Endothelial cell of umbilical vein (primary cell): ENCODE measurements around the gene ZEB1. TPM values are rescaled to one million over a fixed set of nuclear protein-coding genes. Genes with fewer than 3 reads are reported as not detected.

Source experiments
- BruUV-seq: library from RNA; stranded (reverse); fragments of 400-500 nt; replicated peaks from 2 replicates; lab custom pipeline; 2021; lab: Mats Ljungman, UMichigan
- CTCF ChIA-PET: fragments of 300-600, 350-600 bp; sonication (Branson Sonifier 250); formaldehyde crosslinking; loops from one replicate; lab custom pipeline; 2021; ENCODE audit warnings: antibody characterized with exemption, inconsistent platforms; lab: Charles Lee
- POLR2A ChIA-PET: fragments of 300-600, 350-600 bp; sonication (Branson Sonifier 250); formaldehyde crosslinking; loops from one replicate; lab custom pipeline; 2021; ENCODE audit warnings: antibody characterized with exemption, inconsistent platforms; lab: Charles Lee
- DNase-seq: peaks from one replicate; pipeline ENCODE4 v3.0.0-alpha.2; 2011; ENCODE audit warnings: low read depth, low spot score
- FAIRE-seq: peaks from 2 replicates; lab custom pipeline; 2011; peaks lifted over from hg19 to GRCh38; lab: Jason Lieb, UNC
- H2AFZ ChIP-seq: 2 replicates; pipeline ENCODE4 v1.6.0; 2012; ENCODE audit warnings: low read depth, low read length, control low read depth, inconsistent platforms
- H3K27ac ChIP-seq: 2 replicates; pipeline ENCODE4 v1.5.1; 2011; ENCODE audit warnings: low read depth, mild to moderate bottlenecking, control low read depth, low read length, moderate library complexity; ENCODE audit not compliant: insufficient read depth
- H3K27me3 ChIP-seq, 2 experiments: 2 replicates each; pipeline versions ENCODE4 v1.6.0 to v1.6.1; 2011; ENCODE audit warnings: low read length in 2 of 2, mixed read lengths in 1 of 2; ENCODE audit not compliant: control insufficient read depth in 2 of 2, insufficient read depth in 2 of 2
- H3K36me3 ChIP-seq, 2 experiments: 2 replicates in 1 of 2; 3 replicates in 1 of 2; pipeline ENCODE4 v1.5.1; 2011; ENCODE audit warnings: low read length in 2 of 2, mild to moderate bottlenecking in 1 of 2, moderate library complexity in 1 of 2; ENCODE audit not compliant: control insufficient read depth in 2 of 2, insufficient read depth in 2 of 2; ENCODE audit errors: extremely low read depth in 1 of 2
- H3K4me1 ChIP-seq: 3 replicates; pipeline ENCODE4 v1.5.1; 2011; ENCODE audit warnings: mild to moderate bottlenecking, low read length; ENCODE audit not compliant: control insufficient read depth, insufficient read depth; ENCODE audit errors: extremely low read depth
- H3K4me2 ChIP-seq: 2 replicates; pipeline ENCODE4 v1.6.1; 2011; ENCODE audit warnings: low read length, control low read depth, mixed read lengths; ENCODE audit not compliant: insufficient read depth
- H3K4me3 ChIP-seq, 3 experiments: fragments of 200-600 bp in 1 of 3; sonication (generic), shearing (Covaris generic) in 1 of 3; replicated peaks in 1 of 3; 2 replicates each; pipeline ENCODE4 v1.5.1; 2011 to 2016; ENCODE audit warnings: control low read depth in 3 of 3, low read length in 3 of 3, mild to moderate bottlenecking in 2 of 3, inconsistent platforms in 1 of 3, low read depth in 1 of 3, moderate library complexity in 1 of 3; ENCODE audit not compliant: insufficient read depth in 1 of 3
- H3K79me2 ChIP-seq: 2 replicates; pipeline ENCODE4 v1.6.0; 2012; ENCODE audit warnings: low read length, inconsistent platforms; ENCODE audit not compliant: control insufficient read depth, insufficient read depth
- H3K9ac ChIP-seq: replicated peaks from 2 replicates; pipeline ENCODE3; 2011; ENCODE audit warnings: low read length, control low read depth; ENCODE audit not compliant: insufficient read depth; ENCODE audit errors: extremely low read depth
- H3K9me1 ChIP-seq: replicated peaks from 3 replicates; pipeline ENCODE4 v1.6.0; 2011; ENCODE audit warnings: mild to moderate bottlenecking, low read length; ENCODE audit not compliant: control insufficient read depth, insufficient read depth; ENCODE audit errors: extremely low read depth
- H3K9me3 ChIP-seq: replicated peaks from 2 replicates; pipeline ENCODE4 v1.5.1; 2012; ENCODE audit warnings: low read length, inconsistent platforms; ENCODE audit not compliant: control insufficient read depth, insufficient read depth
- H4K20me1 ChIP-seq: replicated peaks from 2 replicates; pipeline ENCODE3; 2011; ENCODE audit warnings: mild to moderate bottlenecking, low read length; ENCODE audit not compliant: control insufficient read depth, insufficient read depth; ENCODE audit errors: extremely low read depth
- EZH2 ChIP-seq: IDR thresholded peaks from 2 replicates; pipeline ENCODE4 v1.6.1; 2012; ENCODE audit warnings: borderline replicate concordance, low read depth, mild to moderate bottlenecking, moderate library complexity, low read length, inconsistent platforms; ENCODE audit not compliant: severe bottlenecking
- FOS ChIP-seq: IDR thresholded peaks from 2 replicates; pipeline ENCODE4 v1.6.1; 2011; ENCODE audit warnings: mild to moderate bottlenecking, low read length, moderate library complexity, borderline replicate concordance; ENCODE audit not compliant: insufficient read depth
- GATA2 ChIP-seq: IDR thresholded peaks from 2 replicates; pipeline ENCODE4 v1.7.0; 2011; ENCODE audit warnings: low read depth, mild to moderate bottlenecking, moderate library complexity, mixed read lengths, low read length; ENCODE audit not compliant: insufficient read length, insufficient read depth
- JUN ChIP-seq: IDR thresholded peaks from 2 replicates; pipeline ENCODE4 v1.6.1; 2011; ENCODE audit warnings: borderline replicate concordance, low read depth; ENCODE audit not compliant: insufficient read length, insufficient read depth
- MYC ChIP-seq: IDR thresholded peaks from one replicate; pipeline ENCODE4 v1.6.1; 2011; ENCODE audit warnings: mild to moderate bottlenecking, low read depth, low read length
- POLR2A ChIP-seq: IDR thresholded peaks from 2 replicates; pipeline ENCODE4 v1.6.1; 2012; ENCODE audit warnings: low read depth, mild to moderate bottlenecking, control low read depth, low read length
- POLR2AphosphoS5 ChIP-seq: IDR thresholded peaks from 2 replicates; pipeline ENCODE4 v1.6.1; 2012; ENCODE audit warnings: low read depth, mild to moderate bottlenecking, control low read depth, low read length, moderate library complexity; ENCODE audit not compliant: insufficient read depth
- dilution Hi-C: fragments of 300-500 bp; cut with MboI; formaldehyde crosslinking; loops from one replicate; pipeline ENCODE4 v1.15.0; 2019; ENCODE audit warnings: low sequenced_read_pairs; ENCODE audit not compliant: extremely low pct_ligation_motif_present
- intact Hi-C: fragments of 100-400 bp; cut with micrococcal nuclease; formaldehyde crosslinking; loops from one replicate; pipeline ENCODE4 v1.10.0; 2022
- polyA plus RNA-seq, 4 experiments: library from polyadenylated mRNA; depleted of rRNA in 3 of 4; stranded (reverse) in 3 of 4; unstranded in 1 of 4; fragments of >200 nt; gene quantifications; 2 replicates each; pipeline versions ENCODE4 v1.2.1 to v1.2.3, GENCODE V29; 2011 to 2012; ENCODE audit warnings: missing spikeins in 1 of 4
- total RNA-seq: library from RNA; stranded (reverse); gene quantifications from 2 replicates; pipeline ENCODE4 v1.2.3, GENCODE V29; 2021
- TF ChIP-seq, protein P1 (sequence below): IDR thresholded peaks from 2 replicates; pipeline ENCODE4 v1.6.1; 2011; ENCODE audit not compliant: insufficient read depth, insufficient read length
- TF ChIP-seq, protein P2 (sequence below), 2 donors: IDR thresholded peaks; 1 replicate in 1 of 2; 2 replicates in 1 of 2; pipeline ENCODE4 v1.5.1; 2011; ENCODE audit warnings: low read length in 2 of 2, mild to moderate bottlenecking in 2 of 2, moderate library complexity in 2 of 2, control low read depth in 1 of 2, inconsistent platforms in 1 of 2, low read depth in 1 of 2; ENCODE audit not compliant: insufficient read depth in 1 of 2; ENCODE audit errors: extremely low read depth in 1 of 2

Gene ZEB1
- total and polyA plus RNA-seq, 2 donors (not counting 3 experiments of a cell fraction or from before 2014, with no cell fraction given), result 19.8 to 130 TPM

DNA sequence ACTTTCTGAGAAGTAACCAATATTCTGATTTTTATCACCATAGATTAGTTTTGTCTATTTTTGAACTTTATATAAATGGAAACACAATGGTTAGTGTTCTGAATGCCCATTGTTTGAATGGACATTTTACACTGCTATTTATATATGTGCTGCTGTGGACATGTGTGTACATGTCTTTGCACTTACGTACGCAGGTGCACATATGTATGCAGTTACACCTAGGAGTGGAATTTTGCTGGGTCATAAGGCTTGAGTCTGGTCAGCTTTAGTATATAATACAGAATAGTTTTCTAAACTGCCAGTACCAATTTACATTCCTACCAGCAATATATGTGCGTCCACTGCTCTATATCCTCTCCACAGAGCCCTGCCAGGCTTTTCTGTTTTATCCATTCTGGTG lies 24.5 kb upstream of the ZEB1 start:
- Histone ChIP-seq H3K4me3 (no peak overlapping the region), H4K20me1 (no peaks in the 10 kb centered on the region), H3K4me2 (no peak overlapping the region), H3K27ac (no peak overlapping the region), H3K9me3 (no peaks in the 10 kb centered on the region), H3K27me3 (no peaks in the 10 kb centered on the region), H2AFZ (no peak overlapping the region), H3K79me2 (no peaks in the 10 kb centered on the region), H3K36me3 (no peaks in the 10 kb centered on the region), H3K9me1 (no peaks in the 10 kb centered on the region), H3K4me1 (peaks cover 7% of the 10 kb centered on the region), H3K9ac (no peak overlapping the region)
- no TSS peak for BruUV-seq
- POLR2A ChIA-PET, result no interaction called here
- CTCF ChIA-PET, result interaction anchor here (1.1 kb wide), 1 partner anchor 16 kb away, joined by 6 read pairs; no protein-coding TSS in a partner anchor
- FAIRE-seq (no peak), DNase-seq (no peak)
- dilution Hi-C loops, result no loop called here
- no peak for TF ChIP-seq GATA2
- no peak for TF ChIP-seq EZH2
- TF ChIP-seq POLR2AphosphoS5, result no peak
- no peak for TF ChIP-seq FOS
- TF ChIP-seq JUN, result no peak
- TF ChIP-seq, protein P1, sequence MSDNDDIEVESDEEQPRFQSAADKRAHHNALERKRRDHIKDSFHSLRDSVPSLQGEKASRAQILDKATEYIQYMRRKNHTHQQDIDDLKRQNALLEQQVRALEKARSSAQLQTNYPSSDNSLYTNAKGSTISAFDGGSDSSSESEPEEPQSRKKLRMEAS, result no peak
- intact Hi-C loops, result no loop called here

DNA sequence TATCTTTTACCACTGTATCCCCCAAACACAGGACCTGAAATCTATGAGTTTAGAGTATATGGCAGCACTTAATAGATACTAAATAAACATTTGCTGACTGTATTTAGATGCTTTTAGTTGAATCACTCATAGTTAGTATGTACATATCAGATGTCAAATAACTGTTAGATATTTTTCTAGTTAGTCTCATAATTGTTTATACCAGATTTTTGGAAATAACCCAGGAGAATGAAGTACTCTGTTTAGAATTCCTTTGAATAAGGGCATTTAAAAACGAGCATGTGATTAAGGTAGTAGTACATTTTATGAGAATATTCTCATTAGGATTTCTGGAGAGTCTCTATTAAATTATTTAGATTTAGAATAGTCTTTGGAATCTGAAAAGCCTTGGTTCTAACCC lies 22.3 kb upstream of the ZEB1 start:
- Histone ChIP-seq H3K4me1 (peaks cover 7% of the 10 kb centered on the region), H3K79me2 (no peaks in the 10 kb centered on the region), H3K9ac (no peak overlapping the region), H3K9me1 (no peaks in the 10 kb centered on the region), H3K9me3 (no peaks in the 10 kb centered on the region), H3K27ac (no peak overlapping the region), H4K20me1 (no peaks in the 10 kb centered on the region), H3K4me2 (no peak overlapping the region), H3K27me3 (no peaks in the 10 kb centered on the region), H2AFZ (no peak overlapping the region), H3K4me3 (no peak overlapping the region), H3K36me3 (no peaks in the 10 kb centered on the region)
- CTCF ChIA-PET, result no interaction called here
- no TSS peak for BruUV-seq
- dilution Hi-C loops (no loop called here), intact Hi-C loops (no loop called here)
- POLR2A ChIA-PET, result no interaction called here
- FAIRE-seq (no peak), DNase-seq (no peak)
- TF ChIP-seq GATA2 (no peak), FOS (no peak), POLR2AphosphoS5 (no peak), POLR2A (no peak), JUN (no peak), MYC (no peak), EZH2 (no peak)
- TF ChIP-seq, protein P1, result no peak
- TF ChIP-seq, protein P2, sequence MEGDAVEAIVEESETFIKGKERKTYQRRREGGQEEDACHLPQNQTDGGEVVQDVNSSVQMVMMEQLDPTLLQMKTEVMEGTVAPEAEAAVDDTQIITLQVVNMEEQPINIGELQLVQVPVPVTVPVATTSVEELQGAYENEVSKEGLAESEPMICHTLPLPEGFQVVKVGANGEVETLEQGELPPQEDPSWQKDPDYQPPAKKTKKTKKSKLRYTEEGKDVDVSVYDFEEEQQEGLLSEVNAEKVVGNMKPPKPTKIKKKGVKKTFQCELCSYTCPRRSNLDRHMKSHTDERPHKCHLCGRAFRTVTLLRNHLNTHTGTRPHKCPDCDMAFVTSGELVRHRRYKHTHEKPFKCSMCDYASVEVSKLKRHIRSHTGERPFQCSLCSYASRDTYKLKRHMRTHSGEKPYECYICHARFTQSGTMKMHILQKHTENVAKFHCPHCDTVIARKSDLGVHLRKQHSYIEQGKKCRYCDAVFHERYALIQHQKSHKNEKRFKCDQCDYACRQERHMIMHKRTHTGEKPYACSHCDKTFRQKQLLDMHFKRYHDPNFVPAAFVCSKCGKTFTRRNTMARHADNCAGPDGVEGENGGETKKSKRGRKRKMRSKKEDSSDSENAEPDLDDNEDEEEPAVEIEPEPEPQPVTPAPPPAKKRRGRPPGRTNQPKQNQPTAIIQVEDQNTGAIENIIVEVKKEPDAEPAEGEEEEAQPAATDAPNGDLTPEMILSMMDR (IDR thresholded peaks at IDR 0.05; ENCODE audit: extremely low read depth in 1 of 2, insufficient read depth in 1 of 2, low read depth in 1 of 2, low read length in 2 of 2), result no peak
